ENCODE measurements around the gene VWA5A. TPM values are rescaled to one million over a fixed set of nuclear protein-coding genes. Genes with fewer than 3 reads are reported as not detected.

The VWA5A gene
- total and polyA plus RNA-seq, 9 of the 15 experiments (the other 6 are each of a cell fraction or from before 2014, with no cell fraction given): 4.6 to 19.7 (median 6.9) TPM

DNA sequence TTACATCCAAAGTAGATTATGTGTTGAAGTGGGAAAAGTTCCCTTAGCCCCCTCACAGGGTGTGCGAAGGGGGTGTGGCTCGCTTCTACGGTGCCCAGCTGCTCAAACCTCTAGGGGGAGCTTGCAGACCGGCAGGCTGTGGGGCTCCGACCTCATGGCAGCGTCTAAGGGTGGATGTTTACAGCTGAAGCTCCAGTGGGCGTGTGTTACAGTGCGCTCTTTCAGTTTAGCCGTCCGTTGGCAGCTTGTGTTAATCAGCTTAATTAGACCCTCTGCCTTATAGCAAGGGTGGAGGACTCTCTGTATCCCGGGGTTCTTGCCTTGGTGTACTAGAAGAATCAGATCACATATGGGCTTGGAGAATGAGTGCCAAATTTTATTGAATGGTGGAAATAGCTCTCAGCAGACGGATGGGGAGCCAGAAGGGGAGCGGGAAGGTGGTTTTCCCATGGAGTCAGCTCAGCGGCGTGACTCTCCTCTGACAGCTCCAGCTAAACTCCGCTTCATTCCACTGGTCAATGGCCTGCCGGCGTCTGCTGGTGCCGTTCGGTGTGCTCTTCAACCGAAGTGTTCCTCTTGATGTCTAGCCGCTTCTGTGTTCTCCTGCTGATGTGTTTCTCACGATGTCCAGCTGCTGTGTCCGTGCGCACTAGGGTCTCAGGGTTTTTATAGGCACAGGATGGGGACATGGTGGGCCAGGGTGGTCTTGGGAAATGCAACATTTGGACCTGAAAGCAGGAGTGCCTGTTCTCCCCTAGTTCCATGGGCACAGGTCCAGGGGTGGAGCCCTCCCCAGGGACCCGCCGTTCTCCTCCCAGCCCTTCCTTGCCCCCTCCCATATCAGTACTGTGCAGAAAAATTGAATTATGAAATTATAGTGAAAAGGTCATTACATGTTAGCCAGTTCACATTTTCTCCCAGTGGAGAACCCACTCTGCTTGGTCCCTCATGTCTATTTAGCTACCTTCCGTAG lies 45.5 kb upstream of the VWA5A start (continued):
- TF ChIP-seq, protein P1, sequence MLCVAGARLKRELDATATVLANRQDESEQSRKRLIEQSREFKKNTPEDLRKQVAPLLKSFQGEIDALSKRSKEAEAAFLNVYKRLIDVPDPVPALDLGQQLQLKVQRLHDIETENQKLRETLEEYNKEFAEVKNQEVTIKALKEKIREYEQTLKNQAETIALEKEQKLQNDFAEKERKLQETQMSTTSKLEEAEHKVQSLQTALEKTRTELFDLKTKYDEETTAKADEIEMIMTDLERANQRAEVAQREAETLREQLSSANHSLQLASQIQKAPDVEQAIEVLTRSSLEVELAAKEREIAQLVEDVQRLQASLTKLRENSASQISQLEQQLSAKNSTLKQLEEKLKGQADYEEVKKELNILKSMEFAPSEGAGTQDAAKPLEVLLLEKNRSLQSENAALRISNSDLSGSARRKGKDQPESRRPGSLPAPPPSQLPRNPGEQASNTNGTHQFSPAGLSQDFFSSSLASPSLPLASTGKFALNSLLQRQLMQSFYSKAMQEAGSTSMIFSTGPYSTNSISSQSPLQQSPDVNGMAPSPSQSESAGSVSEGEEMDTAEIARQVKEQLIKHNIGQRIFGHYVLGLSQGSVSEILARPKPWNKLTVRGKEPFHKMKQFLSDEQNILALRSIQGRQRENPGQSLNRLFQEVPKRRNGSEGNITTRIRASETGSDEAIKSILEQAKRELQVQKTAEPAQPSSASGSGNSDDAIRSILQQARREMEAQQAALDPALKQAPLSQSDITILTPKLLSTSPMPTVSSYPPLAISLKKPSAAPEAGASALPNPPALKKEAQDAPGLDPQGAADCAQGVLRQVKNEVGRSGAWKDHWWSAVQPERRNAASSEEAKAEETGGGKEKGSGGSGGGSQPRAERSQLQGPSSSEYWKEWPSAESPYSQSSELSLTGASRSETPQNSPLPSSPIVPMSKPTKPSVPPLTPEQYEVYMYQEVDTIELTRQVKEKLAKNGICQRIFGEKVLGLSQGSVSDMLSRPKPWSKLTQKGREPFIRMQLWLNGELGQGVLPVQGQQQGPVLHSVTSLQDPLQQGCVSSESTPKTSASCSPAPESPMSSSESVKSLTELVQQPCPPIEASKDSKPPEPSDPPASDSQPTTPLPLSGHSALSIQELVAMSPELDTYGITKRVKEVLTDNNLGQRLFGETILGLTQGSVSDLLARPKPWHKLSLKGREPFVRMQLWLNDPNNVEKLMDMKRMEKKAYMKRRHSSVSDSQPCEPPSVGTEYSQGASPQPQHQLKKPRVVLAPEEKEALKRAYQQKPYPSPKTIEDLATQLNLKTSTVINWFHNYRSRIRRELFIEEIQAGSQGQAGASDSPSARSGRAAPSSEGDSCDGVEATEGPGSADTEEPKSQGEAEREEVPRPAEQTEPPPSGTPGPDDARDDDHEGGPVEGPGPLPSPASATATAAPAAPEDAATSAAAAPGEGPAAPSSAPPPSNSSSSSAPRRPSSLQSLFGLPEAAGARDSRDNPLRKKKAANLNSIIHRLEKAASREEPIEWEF (CRISPR knock-in tag; IDR thresholded peaks at IDR 0.05): no peak
- no peak for TF ChIP-seq RUNX1 (IDR thresholded peaks at IDR 0.05; ENCODE audit: low read depth)
- no peak for TF ChIP-seq MAFF (IDR thresholded peaks at IDR 0.05; ENCODE audit: low read length)
- peak; percentile 97 to 99 for TF ChIP-seq FOXK2 (conservative IDR thresholded peaks at IDR 0.05 in 1 of 2, IDR thresholded peaks at IDR 0.05 in 1 of 2; ENCODE audit: low read depth in 2 of 2)
- TF ChIP-seq HCFC1 (IDR thresholded peaks at IDR 0.05; ENCODE audit: low read depth, low read length): no peak; the same call in 1 of the 2 replicates
- no peak for TF ChIP-seq CBFB (CRISPR knock-in tag; IDR thresholded peaks at IDR 0.05)
- TF ChIP-seq NELFE (IDR thresholded peaks at IDR 0.05; ENCODE audit: insufficient read depth, insufficient read length): no peak
- no peak for TF ChIP-seq CHD1 (IDR thresholded peaks at IDR 0.05; ENCODE audit: low read length)
- no peak for TF ChIP-seq MEF2D (tag; conservative IDR thresholded peaks at IDR 0.05; ENCODE audit: low read depth)
- no peak for TF ChIP-seq ZFPM2 (CRISPR knock-in tag; IDR thresholded peaks at IDR 0.05)
- TF ChIP-seq WHSC1 (IDR thresholded peaks at IDR 0.05; ENCODE audit: low read length): no peak
- no peak for TF ChIP-seq KDM2B (CRISPR knock-in tag; IDR thresholded peaks at IDR 0.05)
- no peak for TF ChIP-seq NFATC3 (IDR thresholded peaks at IDR 0.05)
- TF ChIP-seq ZKSCAN3 (CRISPR knock-in tag; IDR thresholded peaks at IDR 0.05): no peak
- 0 out of 2 replicates have a peak, but pooled peaks have one; percentile 33 for TF ChIP-seq CBX1 (IDR thresholded peaks at IDR 0.05; ENCODE audit: low read depth)
- TF ChIP-seq, protein P2, sequence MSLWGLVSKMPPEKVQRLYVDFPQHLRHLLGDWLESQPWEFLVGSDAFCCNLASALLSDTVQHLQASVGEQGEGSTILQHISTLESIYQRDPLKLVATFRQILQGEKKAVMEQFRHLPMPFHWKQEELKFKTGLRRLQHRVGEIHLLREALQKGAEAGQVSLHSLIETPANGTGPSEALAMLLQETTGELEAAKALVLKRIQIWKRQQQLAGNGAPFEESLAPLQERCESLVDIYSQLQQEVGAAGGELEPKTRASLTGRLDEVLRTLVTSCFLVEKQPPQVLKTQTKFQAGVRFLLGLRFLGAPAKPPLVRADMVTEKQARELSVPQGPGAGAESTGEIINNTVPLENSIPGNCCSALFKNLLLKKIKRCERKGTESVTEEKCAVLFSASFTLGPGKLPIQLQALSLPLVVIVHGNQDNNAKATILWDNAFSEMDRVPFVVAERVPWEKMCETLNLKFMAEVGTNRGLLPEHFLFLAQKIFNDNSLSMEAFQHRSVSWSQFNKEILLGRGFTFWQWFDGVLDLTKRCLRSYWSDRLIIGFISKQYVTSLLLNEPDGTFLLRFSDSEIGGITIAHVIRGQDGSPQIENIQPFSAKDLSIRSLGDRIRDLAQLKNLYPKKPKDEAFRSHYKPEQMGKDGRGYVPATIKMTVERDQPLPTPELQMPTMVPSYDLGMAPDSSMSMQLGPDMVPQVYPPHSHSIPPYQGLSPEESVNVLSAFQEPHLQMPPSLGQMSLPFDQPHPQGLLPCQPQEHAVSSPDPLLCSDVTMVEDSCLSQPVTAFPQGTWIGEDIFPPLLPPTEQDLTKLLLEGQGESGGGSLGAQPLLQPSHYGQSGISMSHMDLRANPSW (CRISPR knock-in tag; IDR thresholded peaks at IDR 0.05): no peak
- TF ChIP-seq MXI1 (IDR thresholded peaks at IDR 0.05; ENCODE audit: low read depth, low read length): peak; percentile 65; the same call in 1 of the 2 replicates
- no peak for TF ChIP-seq ZNF408 (CRISPR knock-in tag; IDR thresholded peaks at IDR 0.05; ENCODE audit: low read depth)
- TF ChIP-seq NRF1 (conservative IDR thresholded peaks at IDR 0.05 in 1 of 2, IDR thresholded peaks at IDR 0.05 in 1 of 2): no peak
- TF ChIP-seq ZNF445 (CRISPR knock-in tag; IDR thresholded peaks at IDR 0.05; ENCODE audit: low read depth): no peak

Measured in K562 (cell line).